D721Med (cell line): ENCODE measurements around the gene ADAMTS12.

Experiments used
- DNase-seq: peaks from one replicate; pipeline ENCODE4 v3.0.0; 2011; ENCODE audit warnings: low spot score; ENCODE audit not compliant: insufficient read length
- FAIRE-seq: peaks from 2 replicates; lab custom pipeline; 2011; peaks lifted over from hg19 to GRCh38; lab: Jason Lieb, UNC
- TF ChIP-seq, protein P1 (sequence below): IDR thresholded peaks from 2 replicates; pipeline ENCODE4 v1.5.1; 2012; ENCODE audit warnings: mild to moderate bottlenecking, control low read depth; ENCODE audit not compliant: insufficient read depth; ENCODE audit errors: missing control alignments

Gene ADAMTS12

DNA sequence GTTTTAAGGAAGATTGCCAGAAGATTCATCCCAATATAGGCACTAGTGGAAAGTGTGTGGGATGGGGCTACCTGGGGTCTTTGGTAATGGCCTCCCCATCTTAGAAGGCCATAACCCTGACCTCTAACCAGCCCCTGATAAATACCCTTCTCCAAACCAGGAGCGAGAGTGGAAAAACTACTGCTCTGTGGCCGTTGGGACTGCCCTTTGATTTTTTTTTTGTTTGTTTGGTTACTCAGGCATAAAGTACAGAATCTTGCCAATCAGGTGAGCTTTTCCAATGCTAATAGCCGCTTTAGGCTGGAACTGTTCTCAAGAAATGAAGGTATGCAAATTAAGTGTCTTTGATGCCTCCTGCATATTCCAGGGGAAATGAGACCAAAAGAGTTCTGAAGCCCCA is 153.7 kb downstream of the ADAMTS12 start:
- TF ChIP-seq, protein P1, sequence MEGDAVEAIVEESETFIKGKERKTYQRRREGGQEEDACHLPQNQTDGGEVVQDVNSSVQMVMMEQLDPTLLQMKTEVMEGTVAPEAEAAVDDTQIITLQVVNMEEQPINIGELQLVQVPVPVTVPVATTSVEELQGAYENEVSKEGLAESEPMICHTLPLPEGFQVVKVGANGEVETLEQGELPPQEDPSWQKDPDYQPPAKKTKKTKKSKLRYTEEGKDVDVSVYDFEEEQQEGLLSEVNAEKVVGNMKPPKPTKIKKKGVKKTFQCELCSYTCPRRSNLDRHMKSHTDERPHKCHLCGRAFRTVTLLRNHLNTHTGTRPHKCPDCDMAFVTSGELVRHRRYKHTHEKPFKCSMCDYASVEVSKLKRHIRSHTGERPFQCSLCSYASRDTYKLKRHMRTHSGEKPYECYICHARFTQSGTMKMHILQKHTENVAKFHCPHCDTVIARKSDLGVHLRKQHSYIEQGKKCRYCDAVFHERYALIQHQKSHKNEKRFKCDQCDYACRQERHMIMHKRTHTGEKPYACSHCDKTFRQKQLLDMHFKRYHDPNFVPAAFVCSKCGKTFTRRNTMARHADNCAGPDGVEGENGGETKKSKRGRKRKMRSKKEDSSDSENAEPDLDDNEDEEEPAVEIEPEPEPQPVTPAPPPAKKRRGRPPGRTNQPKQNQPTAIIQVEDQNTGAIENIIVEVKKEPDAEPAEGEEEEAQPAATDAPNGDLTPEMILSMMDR: no peak
- FAIRE-seq (no peak), DNase-seq (no peak)

- DNase-seq (no peak), FAIRE-seq (no peak)
- TF ChIP-seq, protein P1: no peak
These were observed 154.1 kb downstream of the ADAMTS12 start for GRCh38 chr5:33737697-33738096.

DNA sequence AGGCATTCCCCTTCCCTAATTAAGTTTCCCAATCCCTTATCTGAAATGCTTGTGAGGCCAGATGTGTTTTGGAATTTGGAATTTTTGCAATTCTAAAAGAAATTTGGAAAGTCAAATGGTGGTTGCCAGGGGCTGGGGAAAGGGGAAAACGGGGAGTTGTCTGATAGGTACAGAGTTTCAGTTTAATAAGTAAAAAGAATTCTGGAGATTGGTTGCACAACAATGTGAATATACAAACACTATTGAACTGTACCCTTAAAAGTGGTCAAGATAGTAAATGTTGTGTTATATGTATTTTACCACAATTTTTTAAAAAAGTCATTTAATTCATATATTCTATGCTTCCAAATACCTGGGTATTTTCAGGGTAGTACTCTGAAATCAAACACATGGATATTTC is 154.5 kb downstream of the ADAMTS12 start:
- DNase-seq: no peak
- no peak for FAIRE-seq
- TF ChIP-seq, protein P1: no peak

GRCh38 chr5:33736510-33736909 is 155.3 kb downstream of the ADAMTS12 start:
- FAIRE-seq (no peak), DNase-seq (no peak)
- TF ChIP-seq, protein P1: no peak

DNA sequence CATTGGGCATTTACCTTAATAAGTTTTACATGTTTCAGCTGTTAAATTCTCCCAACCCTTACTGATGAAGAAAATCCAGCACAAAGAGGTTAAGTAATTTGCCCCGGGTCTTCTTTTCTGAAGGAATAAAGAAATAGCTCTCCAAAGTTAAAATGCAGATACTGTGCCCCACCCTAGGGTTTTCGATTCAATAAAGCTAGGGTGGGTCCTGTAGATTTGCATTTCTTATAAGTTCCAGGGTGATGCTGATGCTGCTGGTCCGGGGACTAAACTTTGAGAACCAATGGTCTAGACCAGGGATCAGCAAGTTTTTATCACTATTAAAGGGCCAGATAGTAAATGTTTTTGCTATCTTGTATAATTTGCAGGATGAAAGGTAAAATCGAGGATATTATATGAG is 156.7 kb downstream of the ADAMTS12 start:
- TF ChIP-seq, protein P1: no peak
- no peak for FAIRE-seq

GRCh38 chr5:33734537-33734936 is 157.3 kb downstream of the ADAMTS12 start:
- TF ChIP-seq, protein P1: no peak
- FAIRE-seq: no peak
- no peak for DNase-seq

More for the DNA sequence above, 156.7 kb downstream of the ADAMTS12 start:
- no peak for DNase-seq

- TF ChIP-seq, protein P1: no peak
- no peak for FAIRE-seq
- DNase-seq: no peak
These were observed 158.6 kb downstream of the ADAMTS12 start for GRCh38 chr5:33733225-33733624.
